A673 (cell line): Measurements from ENCODE around the gene C16orf82.

ENCODE experiments used
- EZH2 ChIP-seq: fragments of 200-600 bp; sonication (generic); IDR thresholded peaks from 2 replicates; pipeline ENCODE4 v1.6.1; 2017; ENCODE audit warnings: borderline replicate concordance, low read depth, mild to moderate bottlenecking, mixed read lengths, antibody characterized with exemption, low read length; ENCODE audit not compliant: poor library complexity, severe bottlenecking
- TF ChIP-seq, protein P1 (sequence below): fragments of 300-800, 200-600 bp; sonication (generic); conservative IDR thresholded peaks from 2 replicates; pipeline ENCODE4 v1.5.1; 2017; ENCODE audit warnings: low read depth, mild to moderate bottlenecking, antibody characterized with exemption, low read length, moderate library complexity, mixed read lengths

DNA sequence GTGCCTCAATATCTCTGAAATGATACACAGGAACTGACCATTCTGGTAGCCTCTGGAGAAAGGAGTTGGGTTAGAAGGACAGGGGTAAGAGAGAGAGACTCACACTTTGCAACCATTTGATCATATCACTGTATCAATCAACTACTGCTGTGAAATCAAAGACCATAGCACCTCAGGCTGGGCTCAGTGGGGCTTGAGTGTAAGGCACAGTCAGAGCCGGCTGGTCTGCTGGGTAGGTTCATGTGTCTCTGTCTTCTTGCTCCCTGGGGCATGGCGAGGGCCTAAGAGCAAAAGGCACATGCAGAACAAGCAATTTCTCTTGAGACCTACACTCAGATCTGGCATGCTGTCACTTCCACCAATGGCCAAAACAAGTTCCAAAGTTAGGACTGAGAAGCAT, 46.7 kb upstream of the C16orf82 start:
- TF ChIP-seq, protein P1, sequence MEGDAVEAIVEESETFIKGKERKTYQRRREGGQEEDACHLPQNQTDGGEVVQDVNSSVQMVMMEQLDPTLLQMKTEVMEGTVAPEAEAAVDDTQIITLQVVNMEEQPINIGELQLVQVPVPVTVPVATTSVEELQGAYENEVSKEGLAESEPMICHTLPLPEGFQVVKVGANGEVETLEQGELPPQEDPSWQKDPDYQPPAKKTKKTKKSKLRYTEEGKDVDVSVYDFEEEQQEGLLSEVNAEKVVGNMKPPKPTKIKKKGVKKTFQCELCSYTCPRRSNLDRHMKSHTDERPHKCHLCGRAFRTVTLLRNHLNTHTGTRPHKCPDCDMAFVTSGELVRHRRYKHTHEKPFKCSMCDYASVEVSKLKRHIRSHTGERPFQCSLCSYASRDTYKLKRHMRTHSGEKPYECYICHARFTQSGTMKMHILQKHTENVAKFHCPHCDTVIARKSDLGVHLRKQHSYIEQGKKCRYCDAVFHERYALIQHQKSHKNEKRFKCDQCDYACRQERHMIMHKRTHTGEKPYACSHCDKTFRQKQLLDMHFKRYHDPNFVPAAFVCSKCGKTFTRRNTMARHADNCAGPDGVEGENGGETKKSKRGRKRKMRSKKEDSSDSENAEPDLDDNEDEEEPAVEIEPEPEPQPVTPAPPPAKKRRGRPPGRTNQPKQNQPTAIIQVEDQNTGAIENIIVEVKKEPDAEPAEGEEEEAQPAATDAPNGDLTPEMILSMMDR, result no peak
- TF ChIP-seq EZH2, result no peak
